Inferior parietal cortex (tissue), 1 donor: ENCODE measurements around the gene RHOH.
"Not testable (repeated sequence)": the region's sequence is repeated elsewhere in the genome, so short reads cannot be mapped to it uniquely, and the experiment has no call there.

Experiments
- DNase-seq: peaks from one replicate; pipeline ENCODE4 v3.0.0-alpha.2; 2016; ENCODE audit errors: extremely low spot score

RHOH gene

DNA sequence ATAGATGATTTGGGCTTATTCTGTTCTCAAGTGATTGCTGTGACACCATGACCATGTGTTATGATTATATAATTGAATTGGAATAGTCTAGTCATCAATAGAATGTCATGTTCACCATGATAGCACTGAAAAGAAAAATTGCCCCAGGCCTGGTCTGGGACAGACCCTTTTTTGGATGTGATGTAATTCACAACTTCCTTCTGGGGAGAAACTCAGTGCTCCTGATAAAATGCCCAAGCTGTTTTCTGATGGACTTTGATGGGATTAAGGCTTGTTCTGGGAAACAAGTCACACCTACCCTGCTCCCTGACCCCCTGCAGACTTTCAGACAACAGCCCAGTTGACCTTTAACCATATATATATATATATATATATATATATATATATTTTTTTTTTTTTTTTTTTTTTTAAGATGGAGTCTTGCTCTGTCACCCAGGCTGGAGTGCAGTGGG lies 65.3 kb downstream of the RHOH start:
- DNase-seq, result no peak

DNA sequence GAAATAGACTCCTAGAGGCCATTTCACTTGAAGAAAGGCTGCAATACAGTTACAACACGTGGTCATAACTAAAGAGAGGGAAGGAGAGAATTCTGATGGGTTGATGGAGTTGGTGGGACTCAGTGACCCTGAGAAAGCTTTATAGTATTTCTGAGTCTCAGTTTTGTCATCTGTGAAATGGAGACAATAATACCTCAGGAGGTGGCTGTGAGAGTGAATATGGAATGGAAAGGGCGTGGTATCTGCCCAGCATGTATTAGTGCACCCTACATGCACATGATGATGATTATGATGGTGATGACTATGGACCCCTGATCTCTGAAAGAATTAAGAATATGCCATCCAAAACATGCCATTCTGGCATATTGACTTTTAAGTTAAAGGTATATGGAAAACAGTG lies 66.0 kb downstream of the RHOH start:
- no peak for DNase-seq

DNA sequence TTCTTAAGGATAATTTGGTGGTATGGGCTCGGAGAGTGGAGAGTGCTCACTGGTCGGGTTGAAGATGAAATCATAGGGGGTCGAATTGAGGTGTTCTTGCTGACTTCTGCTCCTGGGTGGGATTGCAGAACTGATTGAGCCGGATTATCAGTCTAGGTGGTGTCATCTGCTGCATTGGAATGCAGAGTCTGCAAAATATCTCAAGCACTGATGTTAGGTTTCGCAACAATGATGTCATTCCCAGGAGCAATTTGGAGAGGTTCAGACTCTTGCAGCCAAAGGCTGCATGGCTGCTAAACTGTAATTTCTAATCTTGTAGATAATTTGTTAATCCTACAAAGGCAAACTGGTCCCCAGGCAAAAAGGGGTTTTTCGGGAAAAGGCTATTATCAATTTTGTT lies 67.7 kb downstream of the RHOH start:
- no peak for DNase-seq

DNA sequence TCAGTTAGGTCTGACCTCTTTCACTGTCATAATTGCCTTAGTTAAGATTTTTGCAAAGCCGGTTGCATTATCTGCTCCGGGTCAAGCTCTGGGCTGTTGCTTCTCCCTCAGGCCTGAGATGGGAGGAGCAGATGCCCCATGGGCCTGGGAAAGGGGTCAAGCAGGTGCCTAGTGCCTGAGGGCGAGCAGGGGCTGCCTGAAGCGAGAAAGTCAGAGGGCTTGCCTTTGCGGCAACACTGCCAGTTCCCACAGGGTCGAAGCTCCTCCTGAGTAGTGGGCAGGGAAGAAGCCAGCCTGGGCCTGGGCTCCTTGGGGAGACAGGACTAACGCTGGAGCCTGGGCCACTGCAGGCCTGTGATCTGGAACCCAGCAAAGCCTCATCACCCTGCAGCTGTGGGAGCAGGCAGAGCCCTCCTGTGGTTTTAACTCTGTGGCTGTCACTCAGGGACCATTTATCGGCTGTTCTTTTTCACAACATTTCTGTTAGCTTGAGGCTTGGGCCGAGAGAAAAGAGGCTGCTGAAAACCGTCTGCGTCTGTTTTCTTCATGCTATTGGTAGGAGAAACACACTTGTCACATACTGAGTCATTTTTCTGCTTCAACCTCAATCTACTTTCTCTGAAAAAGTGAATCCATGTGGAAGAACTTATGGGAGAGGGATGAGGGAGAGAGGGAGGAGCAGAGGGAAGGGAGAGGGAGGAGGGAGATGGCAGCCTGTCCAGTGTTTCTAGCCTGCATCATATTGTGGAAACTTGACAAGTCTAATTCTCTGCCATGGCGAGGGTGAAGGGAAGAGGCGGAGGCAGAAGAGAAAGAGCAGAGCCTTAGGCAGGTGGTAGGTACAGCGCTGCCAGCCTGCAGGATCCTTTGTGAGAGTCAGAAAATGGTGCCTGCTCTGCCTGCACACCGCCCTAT lies 68.4 kb downstream of the RHOH start:
- DNase-seq, result no peak

DNA sequence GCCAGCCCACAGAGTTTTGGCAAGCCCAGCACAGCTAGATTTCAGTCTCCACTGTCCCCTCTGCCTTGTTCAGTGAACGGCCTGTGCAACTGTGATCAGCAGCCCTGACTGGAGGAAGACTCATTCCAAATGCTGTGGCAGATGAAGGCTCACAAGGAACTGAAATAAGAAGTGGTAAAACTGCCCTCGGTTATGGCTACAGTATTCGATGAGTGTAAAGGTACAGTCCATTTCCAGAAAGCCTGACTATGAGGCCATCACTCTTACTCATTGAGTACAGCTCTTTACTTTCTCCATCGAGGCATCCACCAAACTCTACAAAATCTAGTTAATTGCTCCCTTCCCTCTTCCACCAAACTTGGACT lies 69.1 kb downstream of the RHOH start:
- no peak for DNase-seq

DNA sequence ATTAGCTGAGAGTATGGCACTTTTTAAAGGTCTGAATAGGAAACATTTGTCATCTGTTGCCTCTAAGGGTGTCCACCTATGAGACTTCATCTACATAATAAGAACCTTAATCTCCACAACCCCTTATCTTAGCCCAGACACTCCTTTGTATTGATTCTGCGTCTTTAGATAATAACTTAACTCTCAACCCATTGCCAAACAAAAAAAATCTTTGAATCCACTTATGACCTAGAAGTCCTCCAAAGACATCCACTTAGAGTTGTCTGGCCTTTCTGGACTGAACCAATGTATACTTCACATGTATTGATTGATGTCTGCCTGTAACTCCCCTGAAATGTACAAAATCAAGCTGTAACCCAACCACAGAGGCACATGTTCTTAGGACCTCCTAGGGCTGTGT lies 72.3 kb downstream of the RHOH start:
- DNase-seq, result no peak

DNA sequence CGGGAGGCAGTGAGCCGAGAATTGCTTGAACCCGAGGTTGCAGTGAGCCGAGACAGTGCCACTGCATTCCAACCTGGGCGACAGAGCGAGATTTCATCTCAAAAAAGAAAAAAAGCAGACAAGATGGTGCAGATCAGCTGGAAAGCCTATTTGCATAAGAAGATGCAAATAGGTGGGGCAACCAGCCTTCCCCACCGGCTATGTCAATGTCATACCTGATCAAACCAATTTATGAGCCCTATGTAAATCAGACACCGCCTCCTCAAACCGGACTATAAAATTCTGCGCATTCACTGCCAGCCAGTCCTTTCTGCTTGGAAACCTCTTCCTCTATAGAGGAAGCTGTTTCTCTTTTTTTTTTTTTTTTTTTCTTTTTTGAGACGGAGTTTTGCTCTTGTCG lies 73.8 kb downstream of the RHOH start:
- no peak for DNase-seq

DNA sequence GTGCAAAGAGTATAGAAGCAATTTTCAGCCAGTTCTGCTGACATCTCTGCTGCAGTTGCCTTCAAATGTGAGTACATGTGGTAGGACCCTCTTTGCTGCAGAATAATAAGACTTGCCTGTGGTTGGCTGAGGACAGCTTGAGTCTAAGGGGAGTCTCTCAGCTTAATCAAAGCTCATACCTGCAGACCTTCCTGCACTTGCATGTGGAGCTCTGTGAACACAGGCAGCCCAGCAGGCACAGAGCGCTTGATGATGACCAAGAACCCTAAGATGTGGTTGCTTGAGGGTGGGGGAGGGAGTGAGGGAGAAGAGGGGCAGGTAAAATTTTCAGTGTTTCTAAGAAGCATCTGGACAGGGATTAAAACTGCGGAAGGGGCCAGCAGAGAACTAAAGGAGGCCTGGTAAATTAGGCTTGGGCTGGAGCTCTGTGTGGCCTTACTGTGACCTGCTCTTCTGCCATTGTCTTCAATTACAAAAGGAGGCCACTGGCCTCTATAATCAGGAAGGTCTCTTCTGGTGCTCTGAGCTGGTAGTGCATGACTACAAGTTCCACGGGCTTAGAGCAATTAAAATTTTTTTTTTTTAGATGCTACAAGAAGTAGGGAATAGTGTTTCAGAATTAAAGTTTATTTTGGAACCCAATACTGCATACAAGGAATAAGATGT lies 78.4 kb downstream of the RHOH start:
- DNase-seq, result no peak

DNA sequence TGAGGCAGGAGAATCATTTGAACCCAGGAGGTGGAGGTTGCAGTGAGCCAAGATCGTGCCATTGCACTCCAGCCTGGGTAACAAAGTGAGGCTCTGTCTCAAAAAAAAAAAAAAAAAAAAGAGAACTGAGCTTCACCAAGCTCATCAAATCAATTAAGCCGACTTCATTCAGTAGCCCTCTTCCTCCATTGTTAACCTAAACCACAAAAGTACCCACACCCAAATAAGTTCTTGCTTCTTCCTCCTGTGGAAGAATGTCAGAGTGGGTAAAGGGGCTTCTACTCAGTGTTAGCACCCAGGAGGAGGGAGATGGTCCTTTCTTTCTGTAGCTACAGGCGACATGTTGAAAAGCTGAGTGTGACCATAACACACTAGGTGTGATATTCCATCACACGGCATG lies 79.7 kb downstream of the RHOH start:
- no peak for DNase-seq

DNA sequence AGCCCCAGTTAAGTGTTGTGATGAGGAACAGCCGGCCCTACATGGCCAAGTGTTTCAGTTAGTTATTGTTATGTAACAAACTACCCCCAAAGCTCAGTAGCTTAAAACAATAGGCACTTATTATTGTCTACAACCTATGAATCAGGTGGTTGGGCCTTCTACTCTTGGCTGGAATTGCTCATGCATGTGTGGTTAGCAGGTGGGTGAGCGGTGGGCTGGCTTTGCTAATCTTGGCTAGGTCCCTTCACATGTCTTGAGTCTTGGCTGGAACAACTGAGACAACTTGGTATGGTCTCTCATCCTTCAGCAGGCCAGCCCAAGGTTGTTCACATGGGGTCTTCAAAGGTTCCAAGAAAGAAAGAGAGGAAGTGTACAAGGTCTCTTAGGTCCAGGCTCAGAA lies 83.8 kb downstream of the RHOH start:
- DNase-seq, result no peak

DNA sequence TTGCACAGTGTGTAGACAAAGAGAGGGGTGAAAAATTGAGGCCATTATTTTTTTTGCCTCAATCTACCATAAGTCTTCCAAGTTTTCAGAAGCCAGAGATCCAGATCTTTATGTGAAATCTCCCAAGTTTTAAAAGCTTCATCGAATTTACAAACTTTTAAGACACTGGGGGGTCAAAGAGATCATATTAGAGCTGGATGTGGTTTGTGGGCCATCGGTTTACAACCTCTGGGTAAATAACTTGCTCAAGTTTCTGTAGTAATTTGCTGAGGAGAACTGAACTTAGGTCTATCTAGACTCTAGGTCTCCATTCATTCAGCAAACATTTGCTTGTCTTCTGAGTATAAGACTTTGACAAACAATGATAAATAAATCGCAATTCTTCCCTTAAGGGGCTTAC lies 84.3 kb downstream of the RHOH start:
- no peak for DNase-seq

DNA sequence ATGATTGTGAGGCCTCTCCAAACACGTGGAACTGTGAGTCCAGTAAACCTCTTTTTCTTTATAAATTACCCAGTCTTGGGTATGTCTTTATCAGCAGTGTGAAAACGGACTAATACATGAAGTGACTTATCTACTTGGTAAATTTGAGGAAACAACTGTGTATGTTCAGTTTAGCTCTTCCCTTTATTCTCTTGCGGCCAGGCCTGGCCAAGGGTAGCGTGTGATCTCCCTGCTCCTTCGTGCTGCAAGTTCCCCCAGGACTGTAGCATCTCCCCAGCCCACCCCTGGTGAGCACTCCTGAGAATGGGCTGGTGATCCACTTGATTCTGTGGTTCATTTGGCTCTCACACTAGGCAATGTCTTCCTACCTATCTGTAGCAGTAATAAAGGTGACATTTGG lies 85.1 kb downstream of the RHOH start:
- no peak for DNase-seq

DNA sequence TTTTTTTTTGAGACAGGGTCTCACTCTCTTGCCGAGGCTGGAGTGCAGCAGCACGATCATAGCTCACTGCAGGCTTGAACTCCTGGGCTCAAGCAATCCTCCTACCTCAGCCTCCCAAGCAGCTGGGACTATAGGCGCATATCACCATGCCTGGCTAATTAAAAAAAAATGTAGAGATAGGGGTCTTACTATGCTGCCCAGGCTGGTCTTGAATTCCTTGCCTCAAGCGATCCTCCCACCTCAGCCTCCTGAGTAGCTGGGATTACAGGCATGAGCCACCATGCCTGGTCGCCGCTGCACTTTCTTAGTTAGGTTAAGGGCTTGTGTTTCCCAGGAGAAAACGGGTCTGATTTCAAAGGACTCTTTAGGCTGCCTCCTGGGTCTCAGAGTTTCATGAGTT lies 86.0 kb downstream of the RHOH start:
- not testable (repeated sequence) for DNase-seq

DNA sequence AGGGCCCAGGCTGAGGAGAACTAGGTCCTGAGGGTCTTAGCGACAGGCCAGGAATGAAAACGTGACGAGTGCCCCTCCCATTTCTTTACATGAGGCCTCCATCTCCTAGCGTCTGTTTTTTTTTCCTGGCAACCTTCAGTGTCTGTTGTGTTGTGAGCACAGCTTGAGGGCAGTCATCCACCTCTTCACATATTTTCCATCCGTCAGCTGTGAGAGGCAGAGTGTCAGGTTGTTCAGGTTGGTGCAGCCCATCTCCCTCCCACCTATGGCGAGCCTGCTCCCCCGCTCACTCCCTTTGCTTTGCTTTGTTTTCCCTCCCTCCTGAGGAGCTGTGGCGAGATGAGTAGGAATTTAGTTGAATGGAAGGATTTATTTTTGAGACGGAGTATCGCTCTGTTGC lies 86.6 kb downstream of the RHOH start:
- DNase-seq, result no peak

DNA sequence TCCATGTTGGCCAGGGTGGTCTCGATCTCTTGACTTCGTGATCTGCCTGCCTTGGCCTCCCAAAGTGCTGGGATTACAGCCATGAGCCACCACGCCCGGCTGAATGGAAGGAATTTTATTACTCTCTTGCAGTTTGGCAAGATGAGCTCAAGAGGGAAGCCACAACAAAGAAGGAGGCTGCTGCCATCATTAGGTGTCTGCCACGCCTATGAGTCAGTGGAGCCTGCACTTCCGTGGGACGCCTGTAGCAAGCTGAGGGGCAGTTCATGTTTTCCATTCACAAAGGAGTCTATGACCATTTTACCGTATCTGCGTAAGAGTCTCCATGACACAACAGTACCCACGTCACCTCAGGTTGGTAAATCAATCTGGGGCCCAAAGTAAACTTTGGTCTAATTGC lies 87.1 kb downstream of the RHOH start:
- no peak for DNase-seq

DNA sequence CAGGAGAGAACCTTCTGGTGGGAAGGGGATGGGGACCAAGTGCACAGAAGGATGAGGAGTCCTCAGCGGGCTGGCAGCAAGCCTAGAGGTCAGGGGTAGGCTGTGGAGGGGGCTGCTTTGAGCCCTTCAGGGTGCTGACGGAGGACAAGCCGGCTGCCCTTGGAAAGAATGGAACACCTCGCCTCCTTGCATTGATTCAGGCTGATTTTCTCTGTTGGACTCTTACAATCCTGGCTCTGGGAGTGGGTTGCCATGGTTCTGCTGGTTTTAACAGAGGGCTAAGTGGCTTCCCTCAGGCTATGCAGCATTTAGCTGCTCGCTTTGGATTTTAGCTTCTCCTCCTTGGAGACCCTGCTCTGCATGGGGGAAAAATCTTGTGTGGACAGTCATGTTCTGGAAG lies 88.9 kb downstream of the RHOH start:
- DNase-seq, result no peak

DNA sequence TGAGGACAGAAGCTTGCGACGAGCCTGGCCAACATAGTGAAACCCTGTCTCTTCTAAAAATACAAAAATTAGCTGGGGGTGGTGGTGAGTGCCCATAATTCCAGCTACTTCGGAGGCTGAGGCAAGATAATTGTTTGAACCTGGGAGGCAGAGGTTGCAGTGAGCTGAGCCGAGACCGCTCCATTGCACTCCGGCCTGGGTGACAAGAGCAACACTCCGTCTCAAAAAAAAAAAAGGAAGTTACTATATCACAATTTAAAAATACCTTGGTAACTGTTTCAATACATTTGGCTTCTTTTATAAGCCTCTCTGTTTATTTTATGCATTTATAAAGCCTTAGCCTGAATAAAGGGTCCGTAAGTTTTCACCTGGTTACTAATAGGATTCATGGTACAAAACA lies 91.7 kb downstream of the RHOH start:
- DNase-seq, result no peak

DNA sequence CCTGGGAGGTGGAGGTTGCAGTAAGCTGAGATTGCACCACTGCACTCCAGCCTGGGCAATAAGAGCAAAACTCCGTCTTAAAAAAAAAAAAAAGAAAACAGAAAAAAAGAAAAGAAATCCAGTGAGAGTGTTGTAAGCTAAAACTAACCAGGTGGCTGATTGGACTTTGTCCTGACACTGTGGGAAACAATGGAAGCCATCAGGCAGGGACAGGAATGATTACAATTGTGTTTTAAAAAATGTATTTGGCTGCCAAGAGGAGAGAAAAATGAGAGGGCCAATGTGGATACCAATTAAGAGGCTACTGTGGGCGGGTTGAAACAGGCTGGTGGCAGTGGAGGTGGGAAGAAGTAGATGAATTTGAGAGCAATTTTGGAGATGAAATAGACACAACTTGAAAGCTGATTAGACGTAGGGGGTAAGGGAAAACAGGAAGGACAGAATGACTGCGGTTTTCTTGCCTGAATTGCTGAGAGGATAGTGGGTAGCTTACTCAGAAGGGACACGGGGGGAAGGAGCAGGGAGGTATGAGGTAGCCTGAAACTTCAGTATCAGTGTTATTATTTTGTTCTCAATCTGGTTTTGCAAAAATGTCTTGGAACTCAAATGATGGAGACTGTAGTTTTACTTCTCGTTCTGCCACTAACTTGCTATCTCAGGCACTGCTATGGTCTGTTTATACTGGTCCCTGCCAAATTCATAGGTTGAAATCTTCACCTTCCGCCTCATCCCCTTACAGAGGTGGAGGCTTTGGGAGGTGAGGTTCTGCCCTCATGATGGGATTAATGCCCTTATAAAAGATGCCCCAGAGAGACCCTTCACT lies 92.7 kb downstream of the RHOH start:
- no peak for DNase-seq

DNA sequence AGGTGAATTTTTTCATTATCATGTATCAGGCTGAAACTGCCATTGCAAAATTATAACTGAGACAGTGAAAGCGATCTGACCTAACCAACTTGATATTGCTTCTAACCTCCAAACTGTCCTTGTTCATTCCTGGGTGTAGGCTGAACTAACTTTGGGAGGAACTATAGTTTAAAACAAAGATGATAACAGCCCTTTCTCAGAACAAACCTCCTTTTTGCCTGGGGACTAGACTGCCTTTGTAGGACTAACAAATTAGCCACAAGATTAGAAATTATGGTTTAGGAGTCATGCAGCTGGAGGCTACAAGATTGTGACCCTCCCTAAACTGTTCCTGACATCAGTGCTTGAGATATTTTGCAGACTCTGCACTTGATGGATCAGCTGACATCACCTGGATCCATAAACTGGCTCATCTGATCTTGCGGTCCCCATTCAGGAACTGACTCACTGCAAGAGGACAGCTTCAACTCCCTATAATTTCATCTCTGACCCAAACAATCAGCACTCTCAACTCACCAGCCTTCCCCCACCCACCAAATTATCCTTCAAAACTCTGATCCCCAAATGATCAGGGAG lies 93.9 kb downstream of the RHOH start:
- not testable (repeated sequence) for DNase-seq

DNA sequence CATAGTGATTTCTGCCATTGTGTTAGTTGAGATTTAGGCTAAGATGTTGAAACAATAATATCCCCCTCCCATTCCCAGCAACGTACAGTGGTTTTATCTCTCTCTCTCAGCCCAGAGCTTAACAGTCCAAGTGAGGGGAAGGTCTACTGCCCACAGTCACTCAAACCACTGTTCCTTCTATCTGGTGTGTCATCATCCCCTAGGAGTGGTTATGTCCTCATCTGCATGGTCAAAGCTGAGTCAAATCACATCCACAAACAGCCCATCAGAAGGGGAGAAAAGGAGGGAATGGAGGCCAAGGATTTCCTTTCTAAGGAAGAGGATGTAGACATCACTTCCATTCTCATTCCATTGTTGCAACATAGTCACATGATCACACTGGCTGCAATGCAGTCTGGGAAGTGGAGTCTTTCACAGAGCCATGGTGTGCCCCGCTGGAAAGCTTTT lies 95.5 kb downstream of the RHOH start:
- no peak for DNase-seq

DNA sequence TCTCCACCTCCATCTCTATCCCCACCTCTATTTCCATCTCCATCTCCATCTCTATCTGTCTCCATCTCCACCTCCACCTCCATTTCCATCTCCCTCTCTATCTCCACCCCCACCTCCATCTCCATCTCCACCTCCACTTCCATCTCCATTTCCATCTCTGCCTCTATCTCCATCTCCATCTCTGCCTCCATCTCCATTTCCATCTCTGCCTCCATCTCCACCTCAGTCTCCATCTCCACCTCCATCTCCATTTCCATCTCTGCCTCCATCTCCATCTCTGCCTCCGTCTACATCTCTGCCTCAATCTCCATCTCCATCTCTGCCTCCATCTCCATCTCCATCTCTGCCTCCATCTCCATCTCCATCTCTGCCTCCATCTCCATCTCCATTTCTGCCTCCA lies 97.5 kb downstream of the RHOH start:
- DNase-seq, result no peak

DNA sequence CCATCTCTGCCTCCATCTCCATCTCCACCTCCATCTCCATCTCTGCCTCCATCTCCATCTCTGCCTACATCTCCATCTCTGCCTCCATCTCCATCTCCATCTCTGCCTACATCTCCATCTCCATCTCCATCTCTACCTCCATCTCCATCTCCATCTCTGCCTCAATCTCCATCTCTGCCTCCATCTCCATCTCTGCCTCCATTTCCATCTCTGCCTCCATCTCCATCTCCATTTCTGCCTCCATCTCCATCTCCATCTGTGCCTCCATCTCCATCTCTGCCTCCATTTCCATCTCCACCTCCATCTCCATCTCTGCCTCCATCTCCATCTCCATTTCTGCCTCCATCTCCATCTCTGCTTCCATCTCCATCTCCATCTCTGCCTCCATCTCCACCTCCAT lies 98.2 kb downstream of the RHOH start:
- DNase-seq, result not testable (repeated sequence)
